Islet precursor cell (in vitro differentiated cells): Measurements from ENCODE around the gene ZNF287.

Experiments used
- DNase-seq: peaks from one replicate; pipeline ENCODE4 v3.0.0-alpha.2; 2018

The ZNF287 gene

DNA sequence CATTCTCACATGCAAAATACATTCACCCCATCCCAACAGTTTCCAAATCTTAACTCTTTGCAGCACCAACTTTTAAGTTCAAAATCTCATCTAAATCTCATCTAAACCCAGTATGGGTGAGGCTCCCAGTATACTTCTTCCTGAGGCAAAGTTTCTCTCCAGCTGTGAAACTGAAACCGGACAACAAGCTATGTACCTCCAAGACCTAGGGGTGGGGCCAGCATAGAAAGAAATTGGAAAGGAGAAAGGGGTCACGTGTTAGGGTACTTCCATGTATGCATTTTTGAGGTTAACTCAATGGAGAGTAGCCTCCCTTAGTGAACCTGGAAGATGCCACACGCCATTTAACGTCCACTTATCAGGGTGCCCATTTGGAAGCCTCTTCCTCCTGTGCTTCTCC, 53.1 kb downstream of the ZNF287 start:
- no peak for DNase-seq

- no peak for DNase-seq
These were observed 55.1 kb downstream of the ZNF287 start for GRCh38 chr17:16513873-16514272.

- peak; percentile 38 for DNase-seq
These were observed 57.0 kb downstream of the ZNF287 start for GRCh38 chr17:16512011-16512410.

DNA sequence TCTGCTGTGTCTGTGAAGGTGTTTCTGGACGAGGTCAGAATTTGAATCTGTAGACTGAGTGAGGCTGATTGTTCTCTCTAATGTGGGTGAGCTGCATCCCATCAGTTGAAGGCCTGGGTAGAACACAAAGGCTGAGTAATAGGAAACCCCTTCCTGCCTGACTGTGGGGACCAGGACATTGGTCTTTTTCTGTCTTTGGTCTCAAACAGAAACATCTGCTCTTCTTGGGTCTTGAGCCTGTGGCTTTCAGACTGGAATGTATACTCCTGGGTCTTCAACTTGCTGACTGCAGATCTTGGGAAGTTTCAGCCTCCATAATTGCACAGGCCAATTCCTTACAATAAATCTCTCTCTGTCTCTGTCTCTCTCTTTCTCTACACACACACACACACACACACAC, 57.4 kb downstream of the ZNF287 start:
- peak; percentile 42 for DNase-seq

DNA sequence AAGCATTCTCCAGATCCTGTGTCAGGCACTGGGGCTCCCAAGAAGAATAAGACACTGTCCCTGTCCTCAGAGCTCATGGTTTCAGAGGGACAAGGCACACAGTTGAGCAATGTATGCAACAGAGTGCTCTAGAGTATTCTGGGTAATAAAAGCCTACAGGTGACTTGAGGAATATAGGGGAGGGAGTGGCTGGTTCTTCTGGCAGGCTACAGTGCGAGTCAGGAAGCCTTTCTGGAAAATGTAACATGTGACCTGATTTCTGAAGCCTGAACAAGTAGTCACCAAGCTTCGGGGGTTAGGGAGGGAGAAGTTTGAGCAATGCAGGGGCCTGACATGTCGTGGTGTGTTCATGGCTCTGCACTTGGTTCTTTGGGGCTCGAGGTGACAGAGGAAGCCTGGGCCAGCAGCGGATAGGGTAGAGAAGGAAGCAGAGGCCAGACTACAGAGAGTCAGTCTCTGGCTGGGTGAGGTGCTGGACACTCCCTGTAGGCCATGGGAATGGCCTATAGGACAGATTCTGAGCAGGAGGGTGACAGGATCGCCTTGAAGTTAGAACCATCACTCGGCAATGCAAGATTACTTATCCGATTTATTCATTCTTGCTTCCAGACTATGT, 61.0 kb downstream of the ZNF287 start:
- peak; percentile 45 for DNase-seq

GRCh38 chr17:16506188-16506587, 62.8 kb downstream of the ZNF287 start:
- peak; percentile 44 for DNase-seq

DNA sequence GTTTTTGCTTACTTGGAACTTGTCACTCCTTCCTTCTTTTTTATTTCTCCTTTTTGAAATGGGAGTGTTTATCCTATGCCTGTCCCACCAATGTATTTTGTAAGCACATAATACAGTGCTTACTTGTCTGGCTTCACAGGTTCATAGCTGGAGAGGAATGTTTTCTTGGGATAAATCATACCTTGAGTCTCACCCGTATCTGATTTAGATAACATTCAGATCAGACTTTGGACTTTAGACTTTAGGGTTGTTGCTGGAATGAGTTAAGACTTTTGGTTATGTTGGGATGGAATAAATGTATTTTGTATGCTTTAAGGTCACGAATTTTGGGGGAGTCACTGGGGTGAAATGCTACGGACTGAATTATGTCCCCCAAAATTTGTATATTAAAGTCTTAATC, 64.0 kb downstream of the ZNF287 start:
- no peak for DNase-seq
